ENCODE data around the gene LRP10. TPM values are rescaled to one million over a fixed set of nuclear protein-coding genes. Genes with fewer than 3 reads are reported as not detected.

Gene LRP10
- total and polyA plus RNA-seq, 2 of the 4 experiments (the other 2 are of a cell fraction): 25.1 to 118 TPM

GRCh38 chr14:22878271-22879246 is 7.0 kb downstream of the LRP10 start:
- H2BK20ac ChIP-seq (ENCODE audit: low read depth, low read length): no peak overlapping the region
- CTCF ChIA-PET: no interaction called here
- H3K27ac ChIP-seq (ENCODE audit: insufficient read depth, low read length): no peak overlapping the region
- TF ChIP-seq BHLHE40 (IDR thresholded peaks at IDR 0.05; ENCODE audit: low read depth, low read length): no peak
- no peak for TF ChIP-seq CHD1 (IDR thresholded peaks at IDR 0.05; ENCODE audit: low read depth, low read length)
- no peak for TF ChIP-seq RCOR1 (IDR thresholded peaks at IDR 0.05; ENCODE audit: insufficient replicate concordance, low read length)
- TF ChIP-seq POLR2A (IDR thresholded peaks at IDR 0.05; ENCODE audit: low read depth, low read length): no peak
- no peak for TF ChIP-seq FOS (IDR thresholded peaks at IDR 0.05; ENCODE audit: low read depth, low read length)
- TF ChIP-seq RFX5 (IDR thresholded peaks at IDR 0.05; ENCODE audit: low read depth, low read length): no peak
- no peak for TF ChIP-seq SMC3 (IDR thresholded peaks at IDR 0.05; ENCODE audit: low read depth, low read length)
- no peak for TF ChIP-seq MXI1 (IDR thresholded peaks at IDR 0.05; ENCODE audit: borderline replicate concordance, low read depth, low read length)
- no peak for TF ChIP-seq MAFK (IDR thresholded peaks at IDR 0.05; ENCODE audit: low read depth, low read length)
- no peak for TF ChIP-seq CEBPB (IDR thresholded peaks at IDR 0.05; ENCODE audit: low read depth, low read length)
- TF ChIP-seq RAD21 (IDR thresholded peaks at IDR 0.05; ENCODE audit: low read length): no peak
- TF ChIP-seq NFE2L2 (IDR thresholded peaks at IDR 0.05; ENCODE audit: low read depth, low read length): no peak
- no peak for TF ChIP-seq CTCF (conservative IDR thresholded peaks at IDR 0.05; ENCODE audit: low read depth, low read length)
- no peak for TF ChIP-seq MAZ (IDR thresholded peaks at IDR 0.05; ENCODE audit: borderline replicate concordance, low read depth, low read length)
- TF ChIP-seq USF2 (IDR thresholded peaks at IDR 0.05; ENCODE audit: low read depth, low read length): no peak

More at GRCh38 chr14:22878271-22879246, 7.0 kb downstream of the LRP10 start:
- no peak overlapping the region for H3K4me3 ChIP-seq (ENCODE audit: insufficient read depth, low read depth, low read length)
- peaks cover 15 to 25% of the 10 kb centered on the region in 2 experiments; a peak in 3 of 4 replicates for H3K79me1 ChIP-seq (ENCODE audit: low read depth in 1 of 2, low read length in 2 of 2)
- no peak overlapping the region for H4K5ac ChIP-seq (ENCODE audit: low read depth, low read length)
- H2BK5ac ChIP-seq (ENCODE audit: low read depth, low read length, poor library complexity, severe bottlenecking): no peak overlapping the region
- H3K36me3 ChIP-seq (ENCODE audit: control insufficient read depth, insufficient read depth, low read length): peaks cover 51% of the 10 kb centered on the region
- H3K9me3 ChIP-seq (ENCODE audit: control insufficient read depth, insufficient read depth, low read length): no peaks in the 10 kb centered on the region
- no peak for ATAC-seq (ENCODE audit: low read depth)
- no peak overlapping the region for H3K9ac ChIP-seq (ENCODE audit: low read depth, low read length)
- dilution Hi-C loops (cut with HindIII; ENCODE audit: low sequenced_read_pairs, unreplicated experiment) (no loop called here), in situ Hi-C loops (cut with MboI; ENCODE audit: low sequenced_read_pairs) (no loop called here), intact Hi-C loops (cut with micrococcal nuclease) (no loop called here)
- 83% methylated on average over 3 of the region's 8 CpGs; no CpG with 5 or more reads in 1 of the 2 experiments for WGBS, 2 experiments (ENCODE audit: extremely low coverage in 2 of 2, insufficient read length in 1 of 2)
- no peak overlapping the region for H4K8ac ChIP-seq (ENCODE audit: low read depth in 2 of 2, low read length in 2 of 2)
- no peak overlapping the region for H3K14ac ChIP-seq (replicated peaks; ENCODE audit: low read depth, low read length)
- H3K4me1 ChIP-seq (ENCODE audit: control insufficient read depth, insufficient read depth, low read length): no peaks in the 10 kb centered on the region; the same call in 1 of the 2 replicates
- H3K18ac ChIP-seq (ENCODE audit: low read depth, low read length): no peak overlapping the region
- POLR2A ChIA-PET (ENCODE audit: unreplicated experiment): no interaction called here
- H2BK120ac ChIP-seq (ENCODE audit: low read depth, low read length): no peak overlapping the region
- no peak overlapping the region for H2AK5ac ChIP-seq (ENCODE audit: low read depth, low read length)
- H3K9me1 ChIP-seq (ENCODE audit: insufficient read depth, low read length): 0 out of 2 replicates have a peak, but pooled peaks cover 3% of the 10 kb centered on the region
- DNase-seq: no peak
- no peak overlapping the region for H2AFZ ChIP-seq (replicated peaks; ENCODE audit: low read length, poor library complexity)
- H2AK9ac ChIP-seq (replicated peaks; ENCODE audit: low read depth, low read length, poor library complexity): no peak overlapping the region
- no peaks in the 10 kb centered on the region for H3K27me3 ChIP-seq (ENCODE audit: control insufficient read depth, insufficient read depth, low read length)
- no peak overlapping the region for H3K4ac ChIP-seq (ENCODE audit: low read depth, low read length)
- BruUV-seq (replicated peaks): no TSS peak
- H4K91ac ChIP-seq (ENCODE audit: insufficient read depth, low read depth, low read length): no peak overlapping the region
- H4K20me1 ChIP-seq (ENCODE audit: insufficient read depth, low read length): no peaks in the 10 kb centered on the region
- H3K23ac ChIP-seq (ENCODE audit: low read depth, low read length): no peak overlapping the region
- no peak overlapping the region for H3K4me2 ChIP-seq (ENCODE audit: low read depth, low read length)
- H2BK15ac ChIP-seq (ENCODE audit: low read depth, low read length): no peak overlapping the region
- no peak overlapping the region for H3K56ac ChIP-seq (ENCODE audit: extremely low read depth, insufficient read depth, low read length)
